GM19452 (cell line): ENCODE results near the gene THPO.

Experiments used
- ATAC-seq: cut with Tn5 transposase; IDR thresholded peaks from one replicate; pipeline ENCODE4 v1.9.1; 2021; ENCODE audit not compliant: unreplicated experiment

Gene THPO

DNA sequence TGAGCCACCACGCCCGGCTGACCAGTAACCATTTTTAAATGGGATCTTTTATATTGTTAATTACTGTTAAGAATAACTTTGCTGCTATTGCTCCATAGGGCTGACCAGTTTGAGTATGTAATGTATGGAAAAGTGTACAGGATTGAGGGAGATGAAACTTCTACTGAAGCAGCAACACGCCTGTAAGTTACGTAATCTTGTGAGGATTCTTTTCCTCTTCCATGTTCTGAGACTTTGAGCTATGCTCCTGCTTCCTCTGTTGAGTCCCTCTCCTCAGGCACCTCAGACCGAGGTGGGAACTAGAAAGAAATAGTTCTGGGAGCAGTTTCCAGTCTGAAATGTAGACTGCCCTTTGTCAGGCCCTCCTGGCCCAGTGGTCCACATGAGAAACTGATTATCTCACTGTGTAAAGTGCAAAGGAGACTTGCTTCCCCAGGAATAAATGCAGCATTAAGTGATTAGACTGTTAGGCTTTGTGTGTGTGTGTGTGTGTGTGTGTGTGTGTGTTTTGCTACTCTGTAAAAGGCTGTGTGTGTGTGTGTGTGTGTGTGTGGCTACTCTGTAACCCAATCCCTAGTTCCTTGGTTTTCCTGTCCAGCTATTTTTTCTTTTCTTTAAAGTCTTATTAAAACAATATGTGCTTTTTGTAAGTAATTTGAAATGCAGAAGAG lies 11.3 kb downstream of the THPO start:
- no peak for ATAC-seq

DNA sequence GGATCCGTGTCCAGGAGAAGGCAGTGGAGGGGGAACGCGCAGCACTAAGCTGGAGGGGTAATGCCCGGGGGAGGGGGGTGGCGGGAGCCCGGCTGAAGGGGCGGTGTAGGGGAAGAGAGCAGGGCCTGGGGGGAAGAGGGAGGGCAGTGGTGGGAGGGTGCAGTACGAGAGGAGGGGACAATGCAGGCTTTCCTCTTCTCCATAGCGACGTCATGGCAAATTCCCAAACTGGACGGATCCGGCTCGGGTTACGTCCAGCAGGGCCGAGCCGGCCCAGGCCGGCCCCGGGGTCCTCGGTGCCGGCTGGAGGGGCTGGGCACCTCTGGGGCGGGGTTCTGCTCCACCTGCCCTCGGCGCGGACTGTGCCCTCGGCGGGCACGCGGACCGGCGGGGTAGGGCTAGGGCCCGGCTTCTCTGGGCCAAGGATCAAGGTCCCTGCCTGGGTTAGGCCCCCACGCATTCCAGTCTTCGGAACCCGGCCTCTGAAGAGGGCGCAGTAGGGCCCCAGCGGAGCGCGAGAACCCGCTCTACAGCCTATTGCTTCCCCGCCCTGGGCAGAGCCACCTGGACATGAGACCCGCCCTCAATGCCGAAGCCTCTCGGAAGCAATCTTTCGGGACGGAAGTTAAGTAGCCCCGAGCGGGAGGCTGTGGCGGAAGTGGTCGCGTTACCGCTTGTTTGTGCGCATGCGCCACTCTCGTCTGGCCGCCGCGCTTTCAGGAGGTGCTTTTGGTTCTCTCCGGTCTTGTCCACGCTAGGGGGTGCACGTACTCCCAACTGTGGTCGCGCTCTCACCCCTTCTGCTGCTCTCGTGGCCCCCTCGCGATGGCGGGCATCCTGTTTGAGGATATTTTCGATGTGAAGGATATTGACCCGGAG lies 15.1 kb downstream of the THPO start:
- peak; percentile 87 for ATAC-seq

DNA sequence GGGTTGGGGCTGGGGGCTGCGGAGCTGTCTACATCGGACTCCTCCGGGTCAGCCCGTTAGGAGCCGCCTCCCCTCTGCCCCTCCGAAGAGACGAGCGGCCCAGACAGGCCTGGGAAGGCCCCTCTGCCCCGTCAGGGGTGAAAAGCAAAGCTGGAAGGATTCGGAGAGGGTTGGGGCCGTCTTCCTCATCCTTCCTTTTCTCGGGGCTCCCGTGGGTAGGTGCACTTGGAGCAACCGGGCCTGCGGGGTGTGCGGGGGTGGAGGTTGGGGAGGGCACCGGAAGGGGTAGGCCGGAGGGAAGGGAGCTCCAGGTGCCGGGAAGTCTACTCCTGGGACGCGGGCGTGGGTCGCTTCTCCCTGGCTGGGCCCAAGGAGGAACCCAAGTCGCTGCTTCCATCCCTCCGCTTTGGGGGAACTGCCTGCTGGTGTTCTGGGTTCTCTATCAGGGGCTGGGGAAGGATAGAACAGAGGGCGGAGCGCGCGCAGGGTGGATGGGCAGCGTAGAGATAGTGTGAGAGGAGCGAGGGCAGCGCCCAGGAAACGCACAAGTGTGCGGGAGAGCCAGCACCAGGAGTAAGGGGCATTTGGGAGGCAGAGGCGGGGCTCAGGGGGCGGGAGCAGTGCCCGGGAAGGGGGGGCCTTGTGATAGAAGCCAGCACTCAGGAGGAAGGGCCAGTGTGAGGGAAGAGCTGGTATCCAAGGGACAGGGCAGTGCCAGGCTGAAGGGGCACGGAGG lies 15.9 kb downstream of the THPO start:
- ATAC-seq, result no peak

DNA sequence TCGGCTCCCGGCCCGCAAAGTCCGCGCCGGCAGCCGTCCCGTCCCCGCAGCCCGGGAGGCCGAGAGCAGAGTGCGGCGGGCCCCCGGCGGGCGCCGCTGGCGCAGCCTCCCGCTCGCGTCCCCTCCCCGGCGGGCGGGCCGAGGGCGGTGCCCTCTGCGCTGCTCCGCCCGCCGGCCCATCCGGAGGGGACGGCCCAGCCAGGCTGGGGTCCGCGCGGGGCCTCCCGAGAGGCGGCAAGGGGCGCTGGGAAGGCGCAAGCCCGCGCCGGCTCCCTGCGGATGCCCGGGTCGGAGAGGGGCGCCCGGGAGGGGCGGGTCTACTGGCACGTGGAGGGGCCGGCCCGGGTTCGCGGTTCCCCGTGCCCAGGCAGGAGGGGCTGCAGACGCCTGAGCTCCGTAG lies 16.5 kb downstream of the THPO start, which contains the start of the genes CLCN2 and POLR2H:
TSS of gene CLCN2 (minus strand) at position 74 of the 400 bp plus-strand sequence. CDS start 126 bp downstream, outside the sequence.
TSS of gene POLR2H (plus strand) at position 179 of the 400 bp plus-strand sequence. CDS start 1,783 bp downstream, outside the sequence.
- peak; percentile 34 for ATAC-seq

DNA sequence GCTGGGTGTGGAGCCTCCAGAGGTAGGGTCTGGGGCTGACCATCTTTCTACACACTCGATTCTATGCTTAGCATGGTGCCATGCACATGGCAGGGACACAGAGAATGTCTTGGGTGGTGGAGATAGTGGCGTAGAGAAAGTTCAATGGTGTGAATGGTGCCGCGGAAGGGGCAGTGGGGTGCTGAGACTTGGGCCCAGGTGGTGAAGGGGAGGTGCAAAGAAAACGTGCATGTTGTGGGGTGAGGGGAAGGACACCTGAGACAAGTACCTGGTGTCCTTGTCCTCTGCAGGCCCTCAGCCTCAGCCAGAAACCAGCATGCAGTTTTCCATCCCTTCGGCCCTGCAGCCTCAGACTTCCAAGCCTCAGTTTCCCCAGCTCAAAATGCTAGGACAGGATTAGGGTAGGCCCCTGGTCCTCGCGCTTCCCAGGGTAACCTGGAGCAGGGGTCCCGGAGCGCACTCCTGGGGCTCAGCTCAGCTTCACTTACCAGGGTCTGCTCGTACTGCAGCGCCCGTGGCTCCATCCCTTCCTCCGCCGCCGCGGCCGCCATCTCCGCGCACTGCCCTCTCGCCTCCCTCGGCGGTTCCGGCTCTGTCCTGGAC lies 17.0 kb downstream of the THPO start:
- peak; percentile 0 for ATAC-seq

DNA sequence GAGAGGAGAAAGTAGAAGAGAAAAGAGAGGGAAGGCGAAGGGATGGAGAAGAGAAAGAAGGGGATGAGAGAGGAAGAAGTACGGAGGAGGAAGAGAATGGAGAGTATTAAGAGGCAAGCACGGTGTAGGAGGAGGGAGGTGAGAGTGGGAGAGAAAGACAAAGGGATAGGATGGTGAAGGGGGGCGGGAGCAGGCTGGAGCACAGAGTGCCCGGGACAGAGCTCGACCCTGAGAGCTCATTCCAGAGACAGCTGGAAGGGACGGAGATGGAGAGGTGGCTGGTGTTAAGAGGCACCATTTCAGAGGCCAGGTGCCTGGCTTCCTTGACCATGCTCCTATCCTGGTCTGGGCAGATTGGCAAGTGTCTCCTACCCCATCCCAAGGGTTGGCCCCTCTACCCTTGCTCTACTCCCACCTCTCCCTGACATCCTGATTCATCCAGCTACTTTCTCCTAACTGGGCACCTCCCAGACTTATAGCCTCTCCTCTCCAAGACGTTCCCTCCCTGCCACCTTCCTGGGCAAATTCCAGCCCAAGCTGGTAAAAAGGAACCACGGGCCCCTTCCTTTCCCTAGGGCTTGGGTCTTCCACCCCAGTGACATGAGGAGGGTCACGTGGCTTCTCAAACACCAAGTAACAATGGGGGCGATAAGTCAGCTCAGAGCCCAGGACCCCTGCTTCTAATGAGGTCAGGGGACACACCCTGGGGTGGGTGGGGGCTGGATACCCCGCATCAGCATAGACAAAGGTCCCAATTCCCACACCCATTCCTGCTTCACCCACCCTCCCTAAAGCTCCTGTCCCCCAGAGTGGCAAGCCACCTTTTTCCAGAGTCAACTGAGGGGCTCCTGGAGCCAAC lies 17.7 kb downstream of the THPO start:
- ATAC-seq, result no peak

DNA sequence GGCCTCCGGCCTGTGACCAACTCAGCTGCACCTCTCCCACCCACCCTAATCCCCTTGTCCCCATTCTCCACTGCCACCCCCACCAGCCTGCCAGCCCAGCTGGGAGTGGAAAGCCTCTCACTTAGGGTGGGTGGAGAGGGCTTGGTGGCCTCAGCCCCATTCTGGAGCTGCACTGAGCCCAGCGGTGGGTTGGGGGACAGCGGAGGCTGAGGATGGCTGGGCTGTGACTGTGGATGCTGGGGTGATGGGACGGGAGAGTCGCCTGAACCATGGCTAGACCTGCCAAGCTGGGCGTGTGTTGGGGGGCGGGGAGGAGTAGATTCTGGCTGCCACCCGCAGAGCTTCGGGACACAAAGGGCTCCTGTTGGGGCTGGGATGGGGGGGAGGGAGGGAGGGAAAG lies 18.4 kb downstream of the THPO start:
- no peak for ATAC-seq

DNA sequence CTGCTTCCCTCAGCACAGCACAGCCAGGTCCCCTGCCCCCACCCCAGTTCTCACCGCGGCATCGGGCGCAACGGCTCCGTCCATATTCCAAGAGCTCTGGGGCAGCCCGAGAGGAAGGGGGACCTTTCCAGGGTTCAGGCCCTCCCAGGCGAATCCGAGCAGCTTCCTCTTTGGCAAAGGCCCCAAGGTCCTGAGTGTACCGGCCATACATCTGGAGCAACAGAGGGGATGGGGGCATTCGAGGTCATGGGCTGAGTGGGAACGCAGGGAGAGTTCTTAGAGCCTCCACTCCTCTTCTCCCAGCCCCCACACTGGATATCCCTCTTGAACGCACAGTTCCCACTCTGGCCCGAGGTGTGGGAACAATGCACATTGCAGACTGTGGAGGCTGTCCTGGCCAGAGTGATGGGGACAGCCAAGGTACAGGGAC lies 19.1 kb downstream of the THPO start:
- ATAC-seq, result no peak

DNA sequence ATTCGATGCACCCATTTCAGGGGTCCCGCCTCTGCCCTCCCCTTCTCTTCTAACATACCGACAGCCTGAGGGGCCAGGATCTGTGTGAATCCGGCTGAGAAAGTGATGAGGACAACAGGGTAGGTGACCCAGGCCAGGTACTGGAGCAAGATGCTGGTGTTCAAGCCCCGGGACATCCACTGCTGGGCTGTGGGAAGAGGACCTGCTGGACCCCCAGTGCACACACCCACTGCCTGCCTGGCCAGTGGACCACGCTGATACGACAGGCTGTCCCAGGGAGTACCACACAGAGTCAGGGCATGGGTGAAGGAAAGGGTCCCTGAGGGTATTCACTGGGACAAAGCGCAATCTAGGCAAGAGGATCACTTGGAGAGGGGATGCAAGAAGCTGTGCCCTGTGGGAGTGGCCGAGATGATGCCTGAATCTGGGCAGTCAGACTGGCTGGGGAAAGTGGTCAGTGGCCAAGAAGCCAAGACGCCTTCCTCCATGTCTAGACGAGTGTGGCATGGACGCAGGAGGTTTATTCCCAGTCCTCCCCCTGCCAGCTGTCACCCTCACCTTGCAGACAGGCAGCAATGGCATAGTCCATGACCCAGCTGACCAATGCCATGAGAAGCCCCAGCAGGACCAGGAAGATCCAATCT lies 19.8 kb downstream of the THPO start:
- ATAC-seq, result no peak

DNA sequence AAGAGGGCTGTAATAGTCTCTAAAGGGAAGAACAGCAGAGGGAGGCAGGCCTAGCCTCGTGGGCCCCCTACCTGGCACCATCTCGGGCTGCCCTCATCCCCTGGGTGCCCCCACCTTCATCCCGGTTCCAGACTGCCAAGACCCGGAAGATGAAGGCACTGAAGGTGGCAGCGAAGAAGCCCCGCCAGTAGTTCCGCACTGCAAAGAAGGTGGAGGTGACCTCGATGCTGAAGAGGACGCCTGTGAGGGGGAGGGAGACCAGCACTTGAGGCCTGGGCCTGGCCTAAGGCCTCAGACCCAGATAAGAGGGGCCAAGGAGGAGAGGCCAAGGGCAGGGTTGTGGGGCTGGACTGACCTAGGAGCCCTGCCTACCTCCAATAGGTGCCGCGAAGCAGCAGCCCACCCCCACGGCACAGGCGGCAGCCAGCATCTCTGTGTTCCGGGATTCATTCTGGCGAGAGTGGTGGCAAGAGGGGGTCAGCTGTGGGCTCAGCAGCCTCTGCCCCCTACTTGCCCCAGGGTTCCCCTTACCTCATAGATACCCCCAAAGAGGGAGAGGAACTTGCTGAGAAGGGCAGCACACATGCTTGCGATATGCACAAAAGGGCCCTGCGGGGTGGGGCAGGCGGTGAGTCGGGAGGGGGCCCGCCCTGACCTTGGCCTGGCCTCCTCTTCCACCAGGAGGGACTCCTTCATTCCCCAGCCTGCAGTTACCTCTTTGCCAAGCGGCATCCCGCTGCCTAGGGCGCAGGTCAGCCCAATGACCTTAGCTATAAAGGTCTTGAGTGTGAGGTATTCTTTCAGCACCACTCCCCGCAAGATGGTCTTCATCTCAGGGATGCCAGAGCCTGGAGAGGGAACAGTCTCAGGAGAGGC lies 20.5 kb downstream of the THPO start:
- no peak for ATAC-seq

DNA sequence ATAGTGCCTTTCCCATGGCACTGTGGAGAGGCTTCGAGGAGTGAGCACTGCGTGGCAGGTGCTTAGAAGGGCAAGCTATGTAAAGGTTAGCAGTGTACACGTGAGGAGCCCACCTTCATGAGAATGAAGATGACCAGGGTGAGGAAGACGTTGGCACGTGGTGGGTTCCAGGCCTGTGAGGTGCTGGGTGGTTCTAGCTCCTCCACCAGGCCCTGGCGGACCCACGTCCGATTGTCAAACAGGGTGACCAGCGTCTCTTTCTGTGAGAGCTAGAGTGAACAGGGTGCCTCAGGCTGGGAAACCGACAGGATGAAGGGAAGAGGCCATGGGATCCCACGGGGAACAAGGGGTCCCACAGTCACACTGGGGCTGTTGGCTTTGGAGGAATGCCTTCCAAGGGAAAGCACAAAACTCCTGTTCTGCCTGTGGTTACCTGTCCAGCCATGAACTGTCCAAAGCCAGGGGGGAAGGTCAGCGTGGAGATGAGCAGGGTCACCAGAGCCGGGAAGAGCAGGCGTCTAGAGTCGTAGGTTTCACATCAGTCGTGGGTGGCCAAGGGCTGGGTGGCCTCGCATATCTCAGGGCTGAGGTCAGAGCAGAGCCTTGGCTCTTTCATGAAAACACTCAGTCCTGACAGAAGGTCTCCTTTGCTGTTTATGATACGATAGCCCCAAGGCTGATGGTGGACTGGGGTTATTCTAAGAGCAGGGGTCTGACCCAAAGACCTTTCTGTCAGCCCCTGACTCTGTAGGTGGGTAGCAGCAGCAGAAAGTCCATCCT lies 22.6 kb downstream of the THPO start:
- no peak for ATAC-seq

DNA sequence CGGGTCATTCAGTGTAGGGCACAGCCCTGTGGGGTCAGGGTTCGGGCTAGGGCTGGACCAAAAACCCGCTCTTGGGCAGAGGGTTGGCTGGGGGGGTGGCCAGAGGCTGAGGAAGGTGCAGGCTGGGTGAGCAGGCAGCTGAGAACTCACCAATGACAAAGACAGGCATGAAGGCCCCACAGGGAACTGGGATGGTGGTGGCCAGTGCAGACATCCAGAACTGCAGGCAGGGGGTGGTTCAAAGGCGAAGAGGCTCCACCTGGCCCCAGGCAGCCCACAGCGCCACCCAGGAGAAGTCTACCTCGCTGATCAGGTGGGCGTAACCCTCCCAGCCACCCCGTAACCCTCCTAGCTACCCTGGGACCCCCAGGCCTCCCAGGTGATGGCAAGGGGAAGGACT lies 23.3 kb downstream of the THPO start:
- ATAC-seq, result no peak

DNA sequence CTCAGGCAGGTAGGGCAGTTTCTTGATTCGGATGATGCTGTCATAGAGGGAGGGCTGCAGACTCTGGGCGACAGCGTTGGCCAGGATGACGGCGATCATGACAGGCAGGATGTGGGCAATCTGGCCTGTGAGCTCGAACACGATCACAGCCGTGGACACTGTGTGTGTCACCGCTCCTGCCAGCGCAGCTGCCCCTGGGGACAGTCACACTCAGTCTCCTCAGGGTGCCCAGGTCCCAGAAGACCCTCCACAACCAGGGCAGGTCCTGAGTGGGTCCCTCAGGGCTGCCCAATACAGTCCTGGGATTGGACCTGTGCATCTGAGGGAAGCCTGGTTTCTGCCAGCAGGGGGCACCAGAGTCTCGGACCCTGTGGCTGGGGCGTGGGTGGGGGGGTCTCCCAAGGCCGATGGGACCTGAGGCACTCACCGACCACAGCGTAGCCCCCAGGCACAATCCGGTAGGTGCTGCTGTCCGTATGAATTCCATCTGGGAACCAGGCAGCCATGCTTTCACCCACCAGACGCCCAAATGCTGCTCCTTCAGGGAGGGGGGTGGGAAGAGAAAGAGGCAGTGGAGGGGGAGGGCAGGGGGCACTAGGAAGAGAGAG lies 23.8 kb downstream of the THPO start:
- ATAC-seq, result no peak

DNA sequence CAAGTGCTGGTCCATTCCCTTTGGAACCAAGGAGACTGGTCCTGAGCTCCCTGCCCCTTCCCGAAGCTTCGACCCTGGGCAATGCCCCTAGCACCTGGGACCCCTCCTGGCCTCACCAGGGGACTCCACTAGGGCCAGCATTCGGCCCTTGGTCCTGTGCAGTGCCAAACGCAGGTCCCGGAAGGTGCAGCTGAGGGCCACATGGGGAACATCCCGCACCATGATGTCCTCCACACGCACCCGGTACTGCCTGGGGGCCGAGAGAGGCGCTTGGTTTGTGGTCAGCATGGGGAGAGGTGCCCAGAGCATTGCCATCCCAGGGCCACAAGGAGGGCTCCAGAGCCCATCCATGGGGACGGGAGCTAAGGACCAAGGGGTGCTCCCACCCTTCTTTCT lies 24.5 kb downstream of the THPO start:
- no peak for ATAC-seq

DNA sequence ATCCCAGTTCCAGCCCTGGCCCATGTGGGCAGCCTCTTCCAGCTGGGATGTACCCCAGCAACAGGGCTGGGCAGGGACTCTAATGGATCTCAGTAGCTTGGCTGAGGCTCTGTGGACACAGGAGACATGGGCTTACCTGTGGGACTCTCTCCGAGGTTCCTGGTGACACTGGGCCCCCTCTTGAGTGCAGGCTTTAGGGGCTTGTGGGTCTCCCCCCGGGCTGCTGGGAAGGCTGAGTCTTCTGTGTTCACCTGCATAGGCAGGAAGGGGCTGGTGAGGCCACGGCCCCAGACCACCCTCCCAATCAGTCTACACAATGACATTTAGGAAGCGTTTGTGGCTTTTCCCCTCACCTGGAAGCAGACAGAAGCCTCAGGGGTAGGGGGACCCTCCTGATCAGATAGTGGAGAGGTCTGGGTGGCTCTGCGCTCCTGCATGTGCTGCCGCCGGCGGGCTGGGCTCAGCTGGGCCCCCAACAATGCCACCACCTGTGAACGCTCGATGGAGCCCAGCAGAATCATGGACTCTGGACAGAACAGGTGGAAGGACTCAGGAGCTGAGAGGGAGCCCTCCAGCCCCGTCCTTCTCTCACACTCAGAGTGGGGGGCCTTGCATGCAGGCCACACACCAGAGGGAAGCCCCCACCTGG lies 25.0 kb downstream of the THPO start:
- no peak for ATAC-seq

DNA sequence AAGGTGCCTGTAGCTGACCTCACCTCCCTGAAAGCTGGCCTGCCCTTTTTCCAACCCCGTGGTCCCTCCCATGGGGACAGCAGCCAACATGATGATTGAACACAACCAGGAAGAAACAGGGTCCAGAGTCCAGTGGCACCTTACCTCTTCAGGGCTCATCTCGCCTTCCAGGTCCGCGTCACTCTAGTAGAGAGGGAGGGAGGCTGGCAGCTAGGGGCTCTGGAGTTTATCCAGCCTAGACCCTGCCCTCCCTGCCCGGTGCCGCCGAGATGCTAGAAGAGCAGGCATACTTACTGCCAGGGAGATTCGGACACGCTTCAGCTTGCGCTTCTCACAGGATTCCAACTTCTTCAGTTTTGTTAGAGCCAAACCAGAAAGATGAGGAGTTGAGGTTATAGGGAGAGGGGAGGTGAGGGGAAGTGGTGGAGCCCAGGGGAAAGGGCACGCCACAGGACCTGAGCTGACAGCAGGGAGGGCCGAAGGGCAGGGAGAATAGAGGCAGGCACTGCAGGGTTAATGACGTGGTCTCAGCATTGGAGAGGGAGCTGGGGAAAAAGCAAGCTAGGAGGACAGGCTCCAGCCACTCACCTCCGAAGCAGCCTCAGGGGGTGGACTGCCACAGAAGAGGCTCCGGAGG lies 25.7 kb downstream of the THPO start:
- no peak for ATAC-seq
